Right lobe of liver (tissue), 4 donors: ENCODE results near the gene TMEM60.

Experiments
- POLR2A ChIP-seq: fragments of 450-650 bp; IDR thresholded peaks from one replicate; pipeline ENCODE4 v1.6.1; 2017; ENCODE audit warnings: antibody characterized with exemption, mild to moderate bottlenecking
- TF ChIP-seq, protein P1 (sequence below), 4 donors: fragments of 200-600 bp in 3 of 4; fragments of 450-650 bp in 1 of 4; IDR thresholded peaks; one replicate each; pipeline versions ENCODE4 v1.5.1 to v1.8.0; 2016 to 2022; ENCODE audit warnings: antibody characterized with exemption in 4 of 4, mild to moderate bottlenecking in 2 of 4
- donor health status: DM: no; HTN: no; CAD: no.
- donor health status: DM: no; HTN: no; CAD: no.
- donor health status: DM: no; HTN: yes; CAD: no.

DNA sequence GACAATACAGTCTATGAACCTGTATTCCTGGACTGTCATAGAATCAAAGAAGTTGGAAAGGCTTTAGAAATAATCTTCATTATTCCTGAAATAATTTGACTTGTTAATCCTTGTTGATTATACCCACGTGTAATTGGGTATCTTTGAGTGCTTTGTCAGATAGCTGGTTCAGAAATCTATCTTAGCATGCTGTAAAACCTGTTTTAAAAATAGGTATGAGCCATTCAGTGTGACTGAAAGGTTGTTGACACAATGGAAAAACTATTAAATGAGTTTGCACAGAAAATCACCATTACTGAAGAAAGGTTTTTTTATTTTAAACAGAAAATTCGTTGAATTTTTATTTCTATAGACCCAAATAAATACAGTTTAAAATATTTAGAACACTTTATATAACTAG is 39.0 kb upstream of the TMEM60 start:
- TF ChIP-seq, protein P1, sequence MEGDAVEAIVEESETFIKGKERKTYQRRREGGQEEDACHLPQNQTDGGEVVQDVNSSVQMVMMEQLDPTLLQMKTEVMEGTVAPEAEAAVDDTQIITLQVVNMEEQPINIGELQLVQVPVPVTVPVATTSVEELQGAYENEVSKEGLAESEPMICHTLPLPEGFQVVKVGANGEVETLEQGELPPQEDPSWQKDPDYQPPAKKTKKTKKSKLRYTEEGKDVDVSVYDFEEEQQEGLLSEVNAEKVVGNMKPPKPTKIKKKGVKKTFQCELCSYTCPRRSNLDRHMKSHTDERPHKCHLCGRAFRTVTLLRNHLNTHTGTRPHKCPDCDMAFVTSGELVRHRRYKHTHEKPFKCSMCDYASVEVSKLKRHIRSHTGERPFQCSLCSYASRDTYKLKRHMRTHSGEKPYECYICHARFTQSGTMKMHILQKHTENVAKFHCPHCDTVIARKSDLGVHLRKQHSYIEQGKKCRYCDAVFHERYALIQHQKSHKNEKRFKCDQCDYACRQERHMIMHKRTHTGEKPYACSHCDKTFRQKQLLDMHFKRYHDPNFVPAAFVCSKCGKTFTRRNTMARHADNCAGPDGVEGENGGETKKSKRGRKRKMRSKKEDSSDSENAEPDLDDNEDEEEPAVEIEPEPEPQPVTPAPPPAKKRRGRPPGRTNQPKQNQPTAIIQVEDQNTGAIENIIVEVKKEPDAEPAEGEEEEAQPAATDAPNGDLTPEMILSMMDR (IDR thresholded peaks at IDR 0.05) = no peak
- TF ChIP-seq POLR2A = no peak
